ENCODE measurements around the gene LCMT1. TPM values are rescaled to one million over a fixed set of nuclear protein-coding genes. Genes with fewer than 3 reads are reported as not detected.
"Not testable (repeated sequence)": the region's sequence is repeated elsewhere in the genome, so short reads cannot be mapped to it uniquely, and the experiment has no call there.

Gene LCMT1
- total RNA-seq, 4 donors from 2014 or later = 49.8 to 90.6 (median 59.3) TPM

DNA sequence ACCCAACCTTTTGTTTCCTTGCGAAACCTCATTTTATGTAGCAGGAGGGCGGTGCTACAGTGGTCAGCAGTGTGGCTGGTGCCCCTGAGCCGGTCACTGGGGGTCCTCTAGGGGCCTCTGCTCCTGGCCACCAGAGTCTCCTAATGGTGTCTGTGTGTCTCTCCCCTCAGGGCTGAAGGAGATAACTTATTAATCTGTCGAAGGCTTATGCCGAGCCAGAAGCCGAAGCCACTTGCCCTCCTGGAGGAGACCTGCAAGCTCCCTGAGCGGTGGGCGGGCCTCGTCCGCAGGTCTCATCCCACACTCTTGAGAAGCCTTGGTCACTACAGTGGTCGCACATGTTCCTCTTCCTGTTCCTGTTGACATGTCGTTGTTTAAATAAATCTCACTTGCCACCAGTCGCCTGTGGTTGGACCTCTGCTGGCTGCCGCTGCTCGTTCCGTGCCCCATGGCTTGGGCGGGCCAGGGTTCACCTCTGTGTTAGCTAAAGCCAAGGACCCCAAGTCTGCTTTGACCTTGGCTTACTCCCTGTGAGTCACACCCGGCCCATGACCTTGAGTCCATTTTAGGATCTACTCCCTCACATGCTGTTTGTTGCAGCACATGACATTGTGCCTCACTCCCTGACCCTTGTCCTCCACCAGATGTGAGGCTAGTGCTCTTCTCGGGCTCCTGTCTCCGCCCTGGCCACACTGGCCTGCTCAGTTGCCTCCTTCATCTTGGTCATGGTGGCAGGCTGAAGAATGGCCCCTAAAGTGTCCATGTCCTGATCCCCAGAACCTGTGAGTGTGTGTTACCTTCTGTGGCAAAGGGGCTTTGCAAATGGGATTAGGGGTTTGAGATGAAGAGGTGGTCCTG, 66.5 kb downstream of the LCMT1 start:
- Histone ChIP-seq H3K27ac (no peak overlapping the region), H3K4me3 (no peak overlapping the region), H3K27me3 (no peaks in the 10 kb centered on the region), H3K4me1 (no peaks in the 10 kb centered on the region), H3K9me3 (no peaks in the 10 kb centered on the region), H3K36me3 (peaks cover 0 to 34% of the 10 kb centered on the region in 2 donors)
- TF ChIP-seq CTCF (IDR thresholded peaks at IDR 0.05 in 4 of 5, conservative IDR thresholded peaks at IDR 0.05 in 1 of 5) (no peak), POLR2A (IDR thresholded peaks at IDR 0.05) (no peak)
- intact Hi-C loops (cut with DNase I; ENCODE audit: low total_unique reads) = no loop called here
- ATAC-seq (no peak), DNase-seq (no peak)
- in situ Hi-C loops (cut with MboI; ENCODE audit: low sequenced_read_pairs in 4 of 4) = no loop called here

DNA sequence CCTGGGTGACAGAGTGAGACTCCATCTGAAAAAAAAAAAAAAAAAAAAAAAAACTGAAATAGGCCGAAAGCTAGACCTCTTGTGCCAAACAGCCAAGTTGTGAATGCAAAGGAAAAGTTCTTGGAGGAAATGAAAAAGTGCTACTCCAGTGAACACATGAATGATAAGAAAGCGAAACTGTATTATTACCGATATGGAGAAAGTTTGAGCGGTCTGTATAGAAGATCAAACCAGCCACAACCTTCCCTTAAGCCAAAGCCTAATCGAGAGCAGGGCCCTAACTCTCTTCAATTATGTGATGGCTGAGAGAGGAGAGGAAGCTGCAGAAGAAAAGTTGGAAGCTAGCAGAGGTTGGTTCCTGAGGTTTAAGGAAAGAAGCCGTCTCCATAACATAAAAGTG, 69.7 kb downstream of the LCMT1 start:
- DNase-seq; H3K27me3 ChIP-seq; ATAC-seq; H3K9me3 ChIP-seq; H3K4me3 ChIP-seq; intact Hi-C loops (cut with DNase I; ENCODE audit: low total_unique reads); H3K27ac ChIP-seq; H3K4me1 ChIP-seq; in situ Hi-C loops (cut with MboI; ENCODE audit: low sequenced_read_pairs in 4 of 4): not testable (repeated sequence)
- H3K36me3 ChIP-seq = peaks cover 0 to 12% of the 10 kb centered on the region in 2 donors

- no peaks in the 10 kb centered on the region for H3K36me3 ChIP-seq
- in situ Hi-C loops (cut with MboI; ENCODE audit: low sequenced_read_pairs in 4 of 4) (no loop called here), intact Hi-C loops (cut with DNase I; ENCODE audit: low total_unique reads) (no loop called here)
- no peaks in the 10 kb centered on the region for H3K27me3 ChIP-seq
- no peak overlapping the region for H3K27ac ChIP-seq
- TF ChIP-seq CTCF (IDR thresholded peaks at IDR 0.05 in 4 of 5, conservative IDR thresholded peaks at IDR 0.05 in 1 of 5) (no peak), POLR2A (IDR thresholded peaks at IDR 0.05) (no peak)
- no peaks in the 10 kb centered on the region for H3K4me1 ChIP-seq
- no peak overlapping the region for H3K4me3 ChIP-seq
- no peaks in the 10 kb centered on the region for H3K9me3 ChIP-seq
- ATAC-seq = no peak
- no peak for DNase-seq
These were observed 73.2 kb downstream of the LCMT1 start for GRCh38 chr16:25184771-25185170.

DNA sequence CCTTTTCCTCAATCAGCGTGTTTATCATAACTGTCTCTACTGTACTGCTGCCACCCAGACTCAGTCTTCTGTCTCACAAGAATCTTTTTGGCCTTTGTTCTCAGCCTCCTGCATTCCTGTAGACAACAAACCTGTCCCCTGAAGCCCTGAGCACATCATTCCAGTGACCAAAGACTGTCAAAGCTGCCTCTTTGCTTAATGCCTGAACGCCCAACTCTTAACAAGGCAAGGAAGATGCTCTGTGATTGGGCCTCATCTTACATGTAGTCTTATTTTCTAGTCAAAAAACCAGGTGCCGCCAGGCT, 75.9 kb downstream of the LCMT1 start:
- no peaks in the 10 kb centered on the region for H3K27me3 ChIP-seq

GRCh38 chr16:25189305-25189704, 77.8 kb downstream of the LCMT1 start:
- Histone ChIP-seq H3K4me3 (no peak overlapping the region), H3K27me3 (no peaks in the 10 kb centered on the region), H3K27ac (no peak overlapping the region), H3K36me3 (no peaks in the 10 kb centered on the region), H3K9me3 (no peaks in the 10 kb centered on the region), H3K4me1 (no peaks in the 10 kb centered on the region)
- intact Hi-C loops (cut with DNase I; ENCODE audit: low total_unique reads) (no loop called here), in situ Hi-C loops (cut with MboI; ENCODE audit: low sequenced_read_pairs in 4 of 4) (no loop called here)
- TF ChIP-seq POLR2A (IDR thresholded peaks at IDR 0.05) (no peak), CTCF (IDR thresholded peaks at IDR 0.05 in 4 of 5, conservative IDR thresholded peaks at IDR 0.05 in 1 of 5) (no peak)
- DNase-seq (no peak), ATAC-seq (no peak)

More for the DNA sequence above, 75.9 kb downstream of the LCMT1 start:
- Histone ChIP-seq H3K4me1 (no peaks in the 10 kb centered on the region), H3K9me3 (no peaks in the 10 kb centered on the region), H3K27ac (no peak overlapping the region), H3K4me3 (no peak overlapping the region), H3K36me3 (no peaks in the 10 kb centered on the region)
- no peak for ATAC-seq
- no peak for DNase-seq
- intact Hi-C loops (cut with DNase I; ENCODE audit: low total_unique reads) = no loop called here
- TF ChIP-seq CTCF (IDR thresholded peaks at IDR 0.05 in 4 of 5, conservative IDR thresholded peaks at IDR 0.05 in 1 of 5) (no peak), POLR2A (IDR thresholded peaks at IDR 0.05) (no peak)
- in situ Hi-C loops (cut with MboI; ENCODE audit: low sequenced_read_pairs in 4 of 4) = no loop called here

Measured in gastrocnemius medialis (tissue), 4 donors.